Measurements from ENCODE around the gene MED20. TPM values are rescaled to one million over a fixed set of nuclear protein-coding genes. Genes with fewer than 3 reads are reported as not detected.

The MED20 gene
- total RNA-seq, 1 donor from 2014 or later, result 31.0 TPM

DNA sequence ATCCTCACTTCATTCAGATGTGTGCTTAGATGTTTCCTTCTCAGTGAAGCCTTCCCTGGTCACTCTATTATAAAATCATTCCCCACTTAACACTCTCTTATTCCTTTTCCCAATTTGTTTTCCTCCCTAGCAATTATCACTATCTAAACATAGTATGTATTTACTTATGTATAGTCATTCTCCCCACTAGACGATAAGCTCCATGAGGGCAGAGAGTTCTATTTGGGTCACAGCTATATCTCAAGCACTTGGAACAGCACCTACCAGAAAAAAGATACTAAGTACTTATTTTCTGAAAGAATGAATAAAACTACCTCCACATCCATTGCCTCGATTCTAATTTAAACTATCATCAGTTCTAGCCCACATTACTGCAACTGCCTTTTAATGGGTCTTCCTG lies 62.2 kb downstream of the MED20 start:
- DNase-seq (ENCODE audit: low read depth, low spot score), result no peak

Other genes starting within 250 kb of the MED20 start
- gene TFEB, start 185.5 kb downstream of the MED20 start, total RNA-seq, result 3.8 and 4.4 TPM in 2 replicates
- not detected in 2 replicates for gene PGC, start 173.7 kb downstream of the MED20 start, total RNA-seq
- gene FRS3, start 141.2 kb downstream of the MED20 start, total RNA-seq, result 1.2 TPM in 2 replicates
- gene PRICKLE4, start 140.4 kb downstream of the MED20 start, total RNA-seq, result 0.67 and 1.1 TPM in 2 replicates
- 95.8 and 101 TPM in 2 replicates for gene TOMM6, start 133.4 kb downstream of the MED20 start, total RNA-seq
- gene USP49, start 25.8 kb downstream of the MED20 start, total RNA-seq, result 1.8 and 3.2 TPM in 2 replicates
- 30.6 and 32.7 TPM in 2 replicates for gene BYSL, start 360 bp upstream of the MED20 start, total RNA-seq
- gene CCND3, start 20.7 kb upstream of the MED20 start, total RNA-seq, result 37.6 and 64.7 TPM in 2 replicates
- 16.3 and 37.0 TPM in 2 replicates for gene TAF8, start 129.4 kb upstream of the MED20 start, total RNA-seq
- gene C6orf132, start 221.5 kb upstream of the MED20 start, total RNA-seq, result 0.25 TPM in 1 of 2 replicates, not detected in the other